Panc1 (cell line): ENCODE measurements around the gene IGFBP5. TPM values are rescaled to one million over a fixed set of nuclear protein-coding genes. Genes with fewer than 3 reads are reported as not detected.

Experiments
- ATAC-seq: fragments of 200-7000 bp; cut with Tn5 transposase; 2 replicates; pipeline ENCODE4 v1.9.1; 2020; ENCODE audit warnings: mild to moderate bottlenecking, moderate library complexity
- BruUV-seq: library from RNA; stranded (reverse); fragments of 400-500 nt; replicated peaks from 2 replicates; lab custom pipeline; 2021; lab: Mats Ljungman, UMichigan
- CTCF ChIA-PET: fragments of 300-600 bp; sonication (Branson Sonifier 250); formaldehyde crosslinking; loops from one replicate; lab custom pipeline; 2022; ENCODE audit warnings: antibody characterized with exemption; lab: Charles Lee
- POLR2A ChIA-PET: fragments of 300-600 bp; sonication (Branson Sonifier 250); formaldehyde crosslinking; loops from one replicate; lab custom pipeline; 2022; ENCODE audit warnings: antibody characterized with exemption; lab: Charles Lee
- DNase-seq: peaks from one replicate; pipeline ENCODE4 v3.0.0-alpha.2; 2010; ENCODE audit warnings: low read depth, low spot score
- H3K27ac ChIP-seq: 2 replicates; pipeline ENCODE4 v1.5.1; 2011; ENCODE audit warnings: mild to moderate bottlenecking, low read length, inconsistent platforms
- H3K27me3 ChIP-seq: fragments of 200-500 bp; sonication (Bioruptor generic); 2 replicates; pipeline ENCODE4 v1.6.0; 2014; ENCODE audit warnings: low read length, inconsistent platforms; ENCODE audit not compliant: control insufficient read depth, insufficient read depth
- H3K36me3 ChIP-seq: fragments of 200-500 bp; sonication (Bioruptor generic); 2 replicates; pipeline ENCODE4 v1.5.1; 2014; ENCODE audit warnings: inconsistent platforms, mild to moderate bottlenecking, low read length, moderate library complexity; ENCODE audit not compliant: control insufficient read depth, insufficient read depth
- H3K4me1 ChIP-seq: 2 replicates; pipeline ENCODE4 v1.5.1; 2011; ENCODE audit warnings: inconsistent platforms, mild to moderate bottlenecking, low read length, moderate library complexity; ENCODE audit not compliant: control insufficient read depth, insufficient read depth
- H3K4me3 ChIP-seq, 2 experiments: 2 replicates each; pipeline ENCODE4 v1.5.1; 2011 to 2012; ENCODE audit warnings: low read depth in 2 of 2, low read length in 2 of 2, mild to moderate bottlenecking in 2 of 2, inconsistent platforms in 1 of 2, moderate library complexity in 1 of 2
- H3K9me3 ChIP-seq: fragments of 200-500 bp; sonication (Bioruptor generic); 2 replicates; pipeline ENCODE4 v1.5.1; 2014; ENCODE audit warnings: low read depth, mild to moderate bottlenecking, inconsistent platforms, low read length, moderate library complexity; ENCODE audit not compliant: control insufficient read depth, insufficient read depth
- POLR2AphosphoS5 ChIP-seq: IDR thresholded peaks from 2 replicates; pipeline ENCODE4 v1.6.1; 2012; ENCODE audit warnings: mild to moderate bottlenecking, low read depth, low read length, moderate library complexity
- SIN3A ChIP-seq: IDR thresholded peaks from 2 replicates; pipeline ENCODE4 v1.6.1; 2012; ENCODE audit warnings: low read depth, mild to moderate bottlenecking, low read length, moderate library complexity, borderline replicate concordance; ENCODE audit not compliant: insufficient read depth
- TCF7L2 ChIP-seq: IDR thresholded peaks from 2 replicates; pipeline ENCODE4 v1.6.1; 2011; ENCODE audit warnings: mild to moderate bottlenecking, low read depth, low read length, inconsistent platforms
- in situ Hi-C: cut with HindIII; loops from 2 replicates; pipeline ENCODE4 v1.10.0; 2016; ENCODE audit warnings: low sequenced_read_pairs, low pct_unique_long_range_greater_than_20kb
- intact Hi-C: fragments of 100-400 bp; cut with micrococcal nuclease; formaldehyde crosslinking; loops from one replicate; pipeline ENCODE4 v1.10.0; 2022; ENCODE audit not compliant: unreplicated experiment
- total RNA-seq: library from RNA; stranded (reverse); gene quantifications from one replicate; pipeline ENCODE4 v1.2.1, GENCODE V29; 2021; ENCODE audit not compliant: unreplicated experiment
- TF ChIP-seq, protein P1 (sequence below), 2 experiments: IDR thresholded peaks; 2 replicates each; pipeline ENCODE4 v1.6.1; 2011 to 2012; ENCODE audit warnings: low read depth in 2 of 2, control low read depth in 1 of 2, low read length in 1 of 2, mild to moderate bottlenecking in 1 of 2, moderate library complexity in 1 of 2; ENCODE audit not compliant: insufficient read depth in 1 of 2
- TF ChIP-seq, protein P2 (sequence below): fragments of 450-650 bp; IDR thresholded peaks from 2 replicates; pipeline ENCODE4 v1.5.1; 2017; ENCODE audit warnings: mild to moderate bottlenecking

Gene IGFBP5
- total RNA-seq, 1 experiment from 2014 or later, result 1.9 TPM

DNA sequence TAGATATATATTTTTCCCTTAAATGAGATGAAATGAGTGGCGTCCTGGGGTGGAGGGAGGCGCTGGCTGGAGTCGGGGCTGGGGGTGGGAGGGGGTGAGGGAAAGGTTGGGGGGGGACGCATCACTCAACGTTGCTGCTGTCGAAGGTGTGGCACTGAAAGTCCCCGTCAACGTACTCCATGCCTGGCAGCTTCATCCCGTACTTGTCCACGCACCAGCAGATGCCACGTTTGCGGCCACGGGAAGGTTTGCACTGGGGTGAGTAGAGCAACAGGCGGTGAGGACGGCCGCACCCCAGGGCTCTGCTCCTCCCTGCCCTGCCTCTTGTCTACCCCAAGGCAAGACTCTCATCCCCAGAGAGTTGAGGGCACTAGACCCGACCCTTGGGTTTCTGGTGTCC is 18.7 kb downstream of the IGFBP5 start:
- no TSS peak for BruUV-seq

DNA sequence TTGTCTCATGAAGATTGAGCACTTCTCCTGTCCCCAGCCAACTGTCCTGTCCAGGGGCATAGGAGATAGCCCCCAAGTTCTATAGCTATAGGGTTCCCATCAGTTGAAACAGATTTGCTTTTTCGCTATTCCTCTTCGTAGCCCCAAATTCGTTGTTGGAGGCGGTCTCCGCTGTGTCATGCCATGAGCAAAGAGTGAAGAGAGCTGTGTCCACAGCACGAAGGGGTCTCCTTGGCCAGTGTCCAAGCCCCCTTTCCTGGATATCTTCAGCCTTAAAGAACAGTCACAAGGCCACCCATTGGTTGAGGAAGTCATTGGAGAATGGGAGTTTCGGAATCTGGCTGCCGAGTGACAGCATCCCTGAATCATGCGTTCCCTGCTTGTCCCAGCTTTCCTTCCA is 21.0 kb downstream of the IGFBP5 start:
- H3K36me3 ChIP-seq, result no peaks in the 10 kb centered on the region
- H3K27me3 ChIP-seq, result peaks cover 3% of the 10 kb centered on the region; the same call in 1 of the 2 replicates
- ChIA-PET POLR2A (no interaction called here), CTCF (no interaction called here)
- in situ Hi-C loops, result no loop called here
- H3K9me3 ChIP-seq, result no peaks in the 10 kb centered on the region
- no peak overlapping the region for H3K4me3 ChIP-seq
- ATAC-seq (no peak), DNase-seq (no peak)
- intact Hi-C loops, result no loop called here
- TF ChIP-seq TCF7L2 (no peak), SIN3A (no peak), POLR2AphosphoS5 (no peak)
- TF ChIP-seq, protein P1, sequence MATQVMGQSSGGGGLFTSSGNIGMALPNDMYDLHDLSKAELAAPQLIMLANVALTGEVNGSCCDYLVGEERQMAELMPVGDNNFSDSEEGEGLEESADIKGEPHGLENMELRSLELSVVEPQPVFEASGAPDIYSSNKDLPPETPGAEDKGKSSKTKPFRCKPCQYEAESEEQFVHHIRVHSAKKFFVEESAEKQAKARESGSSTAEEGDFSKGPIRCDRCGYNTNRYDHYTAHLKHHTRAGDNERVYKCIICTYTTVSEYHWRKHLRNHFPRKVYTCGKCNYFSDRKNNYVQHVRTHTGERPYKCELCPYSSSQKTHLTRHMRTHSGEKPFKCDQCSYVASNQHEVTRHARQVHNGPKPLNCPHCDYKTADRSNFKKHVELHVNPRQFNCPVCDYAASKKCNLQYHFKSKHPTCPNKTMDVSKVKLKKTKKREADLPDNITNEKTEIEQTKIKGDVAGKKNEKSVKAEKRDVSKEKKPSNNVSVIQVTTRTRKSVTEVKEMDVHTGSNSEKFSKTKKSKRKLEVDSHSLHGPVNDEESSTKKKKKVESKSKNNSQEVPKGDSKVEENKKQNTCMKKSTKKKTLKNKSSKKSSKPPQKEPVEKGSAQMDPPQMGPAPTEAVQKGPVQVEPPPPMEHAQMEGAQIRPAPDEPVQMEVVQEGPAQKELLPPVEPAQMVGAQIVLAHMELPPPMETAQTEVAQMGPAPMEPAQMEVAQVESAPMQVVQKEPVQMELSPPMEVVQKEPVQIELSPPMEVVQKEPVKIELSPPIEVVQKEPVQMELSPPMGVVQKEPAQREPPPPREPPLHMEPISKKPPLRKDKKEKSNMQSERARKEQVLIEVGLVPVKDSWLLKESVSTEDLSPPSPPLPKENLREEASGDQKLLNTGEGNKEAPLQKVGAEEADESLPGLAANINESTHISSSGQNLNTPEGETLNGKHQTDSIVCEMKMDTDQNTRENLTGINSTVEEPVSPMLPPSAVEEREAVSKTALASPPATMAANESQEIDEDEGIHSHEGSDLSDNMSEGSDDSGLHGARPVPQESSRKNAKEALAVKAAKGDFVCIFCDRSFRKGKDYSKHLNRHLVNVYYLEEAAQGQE (IDR thresholded peaks at IDR 0.05; ENCODE audit: insufficient read depth in 1 of 2, low read depth in 2 of 2, low read length in 1 of 2), result no peak
- TF ChIP-seq, protein P2, sequence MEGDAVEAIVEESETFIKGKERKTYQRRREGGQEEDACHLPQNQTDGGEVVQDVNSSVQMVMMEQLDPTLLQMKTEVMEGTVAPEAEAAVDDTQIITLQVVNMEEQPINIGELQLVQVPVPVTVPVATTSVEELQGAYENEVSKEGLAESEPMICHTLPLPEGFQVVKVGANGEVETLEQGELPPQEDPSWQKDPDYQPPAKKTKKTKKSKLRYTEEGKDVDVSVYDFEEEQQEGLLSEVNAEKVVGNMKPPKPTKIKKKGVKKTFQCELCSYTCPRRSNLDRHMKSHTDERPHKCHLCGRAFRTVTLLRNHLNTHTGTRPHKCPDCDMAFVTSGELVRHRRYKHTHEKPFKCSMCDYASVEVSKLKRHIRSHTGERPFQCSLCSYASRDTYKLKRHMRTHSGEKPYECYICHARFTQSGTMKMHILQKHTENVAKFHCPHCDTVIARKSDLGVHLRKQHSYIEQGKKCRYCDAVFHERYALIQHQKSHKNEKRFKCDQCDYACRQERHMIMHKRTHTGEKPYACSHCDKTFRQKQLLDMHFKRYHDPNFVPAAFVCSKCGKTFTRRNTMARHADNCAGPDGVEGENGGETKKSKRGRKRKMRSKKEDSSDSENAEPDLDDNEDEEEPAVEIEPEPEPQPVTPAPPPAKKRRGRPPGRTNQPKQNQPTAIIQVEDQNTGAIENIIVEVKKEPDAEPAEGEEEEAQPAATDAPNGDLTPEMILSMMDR, result no peak
- BruUV-seq, result no TSS peak
- H3K4me1 ChIP-seq, result no peaks in the 10 kb centered on the region
- H3K27ac ChIP-seq, result no peak overlapping the region

More for the DNA sequence above, 18.7 kb downstream of the IGFBP5 start:
- POLR2A ChIA-PET, result no interaction called here
- in situ Hi-C loops (no loop called here), intact Hi-C loops (no loop called here)
- no peak overlapping the region for H3K27ac ChIP-seq
- no peaks in the 10 kb centered on the region for H3K4me1 ChIP-seq
- H3K4me3 ChIP-seq, result no peak overlapping the region
- peaks cover 3% of the 10 kb centered on the region; the same call in 1 of the 2 replicates for H3K27me3 ChIP-seq
- no peaks in the 10 kb centered on the region for H3K9me3 ChIP-seq
- CTCF ChIA-PET, result no interaction called here
- no peak for TF ChIP-seq SIN3A
- no peaks in the 10 kb centered on the region for H3K36me3 ChIP-seq
- ATAC-seq, result no peak
- DNase-seq, result no peak

DNA sequence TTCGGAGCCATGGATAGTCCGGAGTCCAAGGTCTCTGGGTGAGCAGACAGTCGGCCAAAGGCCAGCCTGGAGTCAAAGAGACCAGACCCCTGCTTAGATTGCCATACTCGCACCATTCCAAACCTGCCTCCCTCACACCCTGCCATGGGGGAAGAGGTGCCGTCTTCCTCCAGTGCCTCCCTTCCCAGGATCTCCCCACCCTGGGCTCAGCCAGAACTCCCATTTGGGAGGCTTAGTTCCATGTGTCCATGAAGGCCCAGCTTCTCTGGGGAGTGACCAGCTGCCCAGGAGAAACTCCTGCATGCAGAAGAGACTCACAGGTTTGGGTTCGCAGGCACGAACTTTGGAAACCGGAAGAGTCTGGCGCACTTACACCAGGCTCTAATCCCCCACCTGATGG is 21.7 kb downstream of the IGFBP5 start:
- no peak overlapping the region for H3K27ac ChIP-seq
- H3K9me3 ChIP-seq, result no peaks in the 10 kb centered on the region
- peaks cover 3% of the 10 kb centered on the region; the same call in 1 of the 2 replicates for H3K27me3 ChIP-seq
- TF ChIP-seq, protein P2, result no peak
- TF ChIP-seq TCF7L2 (no peak), POLR2AphosphoS5 (no peak), SIN3A (no peak)
- TF ChIP-seq, protein P1 (IDR thresholded peaks at IDR 0.05; ENCODE audit: insufficient read depth in 1 of 2, low read depth in 2 of 2, low read length in 1 of 2), result no peak
- ChIA-PET POLR2A (no interaction called here), CTCF (no interaction called here)
- intact Hi-C loops (no loop called here), in situ Hi-C loops (no loop called here)
- no peak for DNase-seq
- BruUV-seq, result no TSS peak
- ATAC-seq, result no peak
- H3K4me1 ChIP-seq, result no peaks in the 10 kb centered on the region
- no peaks in the 10 kb centered on the region for H3K36me3 ChIP-seq
- H3K4me3 ChIP-seq, result no peak overlapping the region
